GM21381 (cell line): Measurements from ENCODE around the gene TBC1D5.
"Not testable (repeated sequence)": the region's sequence is repeated elsewhere in the genome, so short reads cannot be mapped to it uniquely, and the experiment has no call there.

Experiments used
- ATAC-seq: cut with Tn5 transposase; IDR thresholded peaks from one replicate; pipeline ENCODE4 v1.9.1; 2021; ENCODE audit warnings: mild to moderate bottlenecking, moderate library complexity; ENCODE audit not compliant: unreplicated experiment

TBC1D5 gene

DNA sequence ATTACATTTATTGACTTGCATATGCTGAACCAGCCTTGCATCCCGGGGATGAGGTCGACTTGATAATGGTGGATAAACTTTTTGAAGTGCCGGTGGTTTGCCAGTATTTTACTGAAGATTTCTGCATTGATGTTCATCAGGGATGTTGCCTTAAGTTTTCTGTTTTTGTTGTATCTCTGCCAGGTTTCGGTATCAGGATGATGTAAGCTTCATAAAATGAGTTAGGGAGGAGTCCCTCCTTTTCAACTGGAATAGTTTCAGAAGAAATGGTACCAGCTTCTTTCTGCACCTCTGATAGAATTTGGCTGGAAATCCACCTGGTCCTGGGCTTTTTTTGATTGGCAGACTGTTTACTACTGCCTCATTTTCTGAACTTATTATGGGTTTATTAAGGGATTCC is 250.8 kb downstream of the TBC1D5 start:
- no peak for ATAC-seq

- not testable (repeated sequence) for ATAC-seq
These were observed 251.2 kb downstream of the TBC1D5 start for GRCh38 chr3:17491190-17491589.

GRCh38 chr3:17489139-17489538 is 253.3 kb downstream of the TBC1D5 start:
- no peak for ATAC-seq

GRCh38 chr3:17481116-17481515 is 261.3 kb downstream of the TBC1D5 start:
- no peak for ATAC-seq

DNA sequence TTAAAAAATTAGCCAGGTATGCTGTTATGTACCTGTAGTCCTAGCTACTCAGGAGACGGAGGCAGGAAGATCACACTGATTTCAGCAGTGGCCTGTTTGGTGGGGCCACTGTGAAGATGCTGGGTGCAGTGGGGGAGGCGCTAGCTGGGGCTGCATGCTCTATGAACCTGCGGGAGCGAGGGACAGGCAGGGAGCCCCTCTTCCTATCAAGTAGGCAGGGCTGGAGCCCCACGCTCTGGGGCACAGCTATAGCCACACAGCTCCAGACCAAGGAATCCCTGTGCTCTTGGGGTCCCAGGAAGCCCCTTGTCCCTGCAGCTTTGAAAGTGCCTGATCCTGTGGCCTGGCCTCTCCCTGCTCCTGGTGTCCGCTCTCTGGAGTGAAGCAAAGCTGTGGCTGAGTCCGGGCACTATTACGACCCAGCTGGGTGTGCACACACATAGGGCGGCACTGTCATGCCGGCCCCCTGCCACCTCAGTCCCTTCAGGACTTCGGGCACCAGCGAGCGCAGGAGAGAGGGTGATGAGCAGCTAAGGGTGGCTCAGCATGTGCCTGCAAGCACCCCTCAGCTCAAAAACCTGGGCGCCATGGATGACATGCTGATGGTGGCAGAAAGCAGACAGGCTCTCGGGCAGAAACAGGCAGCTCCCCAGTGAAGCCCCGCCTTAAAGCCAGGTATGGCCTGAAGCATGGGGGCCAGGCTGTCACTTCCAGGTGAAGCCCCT is 262.6 kb downstream of the TBC1D5 start:
- ATAC-seq, result no peak

- no peak for ATAC-seq
These were observed 263.8 kb downstream of the TBC1D5 start for GRCh38 chr3:17478673-17479072.

DNA sequence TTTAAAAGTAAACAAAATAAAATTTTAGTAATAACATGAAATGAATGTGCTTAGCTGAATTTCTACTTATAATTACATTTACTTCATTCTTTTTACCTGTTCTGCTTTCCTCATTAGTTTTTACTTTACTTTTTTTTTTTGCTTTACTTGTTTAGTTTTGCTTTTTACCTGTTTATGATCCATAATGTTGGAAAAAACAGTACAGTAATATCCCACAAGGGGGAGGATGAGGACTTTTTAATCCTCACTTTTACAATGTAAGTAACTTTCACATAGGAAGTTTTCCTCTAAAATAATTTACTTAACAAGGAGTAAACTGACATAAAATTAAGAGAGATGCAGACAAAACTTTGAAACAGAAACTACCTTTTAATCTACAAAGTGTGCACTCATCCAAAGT is 268.7 kb downstream of the TBC1D5 start:
- no peak for ATAC-seq

DNA sequence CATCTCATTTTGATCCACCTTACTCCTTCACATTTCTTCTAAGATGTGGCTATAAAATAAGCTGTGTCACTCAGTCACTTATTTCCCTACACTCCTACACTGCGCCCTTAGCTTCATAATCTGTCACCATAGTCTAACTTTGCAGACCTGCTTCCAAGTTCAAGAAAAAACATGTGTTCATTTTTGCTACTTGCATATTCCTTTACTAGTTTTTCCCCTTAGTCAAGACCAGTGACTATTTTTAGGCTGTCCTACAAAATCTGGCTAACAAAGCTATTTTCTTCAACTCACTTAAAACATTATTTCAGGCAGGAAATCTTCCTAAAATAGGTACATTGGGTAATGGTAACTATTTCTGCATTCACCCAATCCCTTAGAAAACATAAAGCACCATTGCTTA is 272.5 kb downstream of the TBC1D5 start:
- ATAC-seq, result no peak

DNA sequence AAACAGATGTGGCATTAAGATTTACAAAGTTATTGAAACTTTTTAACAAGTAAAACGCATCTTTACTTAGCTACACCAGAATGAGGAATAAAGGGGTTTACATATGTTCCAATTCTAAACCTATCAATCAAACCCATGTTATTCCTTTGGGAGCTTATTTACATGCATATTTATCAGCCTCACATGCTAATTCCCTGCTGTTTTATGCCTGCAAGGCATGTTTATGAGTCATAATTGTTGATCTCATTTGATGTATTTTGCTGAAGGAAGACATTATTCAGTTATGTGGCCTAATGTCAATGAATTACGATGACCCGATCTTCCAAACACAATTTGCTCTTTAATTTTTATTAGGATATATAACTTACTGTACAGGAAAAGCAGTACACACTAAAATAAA is 272.9 kb downstream of the TBC1D5 start:
- ATAC-seq, result no peak

GRCh38 chr3:17466028-17466427 is 276.4 kb downstream of the TBC1D5 start:
- no peak for ATAC-seq

DNA sequence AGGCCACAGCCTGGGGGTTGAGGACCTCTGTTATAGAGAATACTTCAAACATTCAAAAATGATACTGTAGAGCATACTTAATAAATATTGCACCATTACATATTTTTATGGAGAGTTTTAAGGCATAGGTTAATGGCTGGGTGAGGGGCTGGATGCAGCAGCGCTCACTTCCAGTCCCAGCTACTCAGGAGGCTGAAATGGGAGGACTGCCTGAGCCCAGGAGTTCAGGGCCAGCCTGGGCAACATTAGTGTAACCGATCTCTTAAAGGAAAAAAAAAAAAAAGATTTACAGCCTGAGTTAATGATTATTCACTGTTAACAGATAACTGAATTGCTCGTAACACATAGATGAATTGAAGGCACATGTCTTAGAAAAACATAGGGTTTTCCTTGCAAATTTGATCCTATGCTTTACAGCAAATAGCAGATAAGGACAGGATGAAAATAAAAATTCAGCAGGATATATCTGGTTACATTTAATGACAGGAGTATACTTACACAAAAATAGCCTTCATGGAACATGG is 282.9 kb downstream of the TBC1D5 start:
- no peak for ATAC-seq

- no peak for ATAC-seq
These were observed 285.8 kb downstream of the TBC1D5 start for GRCh38 chr3:17456650-17457049.

GRCh38 chr3:17456046-17456445 is 286.4 kb downstream of the TBC1D5 start:
- no peak for ATAC-seq

DNA sequence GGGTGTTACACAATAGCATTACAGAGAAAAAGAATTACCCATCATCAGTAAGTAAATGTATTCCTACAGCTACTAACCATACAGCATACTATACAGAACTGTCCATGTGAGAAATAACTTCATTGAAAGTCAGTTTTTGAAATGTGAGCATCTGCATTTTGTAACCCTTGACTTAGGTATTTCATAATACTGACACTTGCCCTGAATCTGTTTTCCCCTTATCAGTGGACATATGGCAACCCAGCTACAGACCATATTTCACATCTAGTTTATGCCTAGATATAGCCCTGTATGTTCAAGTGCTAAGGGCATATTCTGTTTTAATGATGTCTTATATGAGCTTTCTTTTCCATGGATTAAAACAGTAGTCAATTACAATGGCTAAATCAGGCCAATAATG is 297.6 kb downstream of the TBC1D5 start:
- ATAC-seq, result no peak

- ATAC-seq, result no peak
These were observed 299.3 kb downstream of the TBC1D5 start for GRCh38 chr3:17443142-17443541.

DNA sequence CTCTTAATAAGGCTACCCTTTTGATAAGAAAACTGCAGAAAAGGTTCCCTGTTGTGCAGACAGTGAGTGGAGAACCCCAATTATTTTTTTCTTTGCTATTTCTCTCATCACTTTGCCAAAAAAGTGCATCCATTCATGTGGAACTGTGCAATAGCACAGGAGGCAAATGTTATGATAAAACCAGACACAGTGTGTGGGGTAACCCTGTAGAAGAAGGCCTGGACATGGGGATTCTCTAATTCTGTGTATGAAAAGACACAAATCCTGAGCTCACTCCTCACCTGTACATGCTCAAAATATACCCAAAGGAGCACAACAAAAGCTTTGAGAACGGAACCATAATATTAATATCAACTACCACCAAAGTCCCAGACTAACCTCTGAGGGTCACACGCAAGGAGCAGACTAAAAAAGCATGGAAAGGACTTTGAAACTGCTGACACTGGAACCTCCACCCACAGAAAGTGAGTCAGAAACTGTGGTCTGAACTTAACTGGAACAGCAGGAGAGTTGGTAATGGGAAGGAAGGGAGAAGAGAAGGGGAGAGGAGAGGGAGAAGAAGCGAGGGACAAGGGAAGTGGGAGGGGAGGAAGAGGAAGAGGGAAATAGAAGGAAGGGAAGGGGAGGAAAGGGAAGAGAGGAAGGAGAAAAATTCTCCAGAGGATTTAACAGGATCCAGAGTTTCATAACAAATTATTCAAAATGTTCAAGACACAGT is 299.9 kb downstream of the TBC1D5 start:
- ATAC-seq, result no peak

DNA sequence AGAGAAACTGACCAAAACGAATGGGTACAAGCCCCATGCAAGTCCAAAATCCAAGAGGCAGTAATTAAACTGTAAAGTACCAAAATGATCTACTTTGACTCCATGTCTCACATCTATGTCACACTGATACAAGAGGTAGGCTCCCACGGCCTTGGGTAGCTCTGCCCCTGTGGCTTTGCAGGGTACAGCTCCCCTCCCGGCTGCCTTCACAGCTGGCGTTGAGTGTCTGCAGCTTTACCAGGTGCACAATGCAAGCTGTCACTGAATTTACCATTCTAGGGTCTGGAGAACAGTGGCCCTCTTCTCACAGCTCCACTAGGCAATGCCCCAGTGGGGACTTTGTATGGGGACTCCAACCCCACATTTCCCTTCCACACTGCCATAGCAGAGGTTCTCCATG is 308.6 kb downstream of the TBC1D5 start:
- ATAC-seq, result no peak

GRCh38 chr3:17432236-17432635 is 310.2 kb downstream of the TBC1D5 start:
- no peak for ATAC-seq

GRCh38 chr3:17431484-17432045 is 310.9 kb downstream of the TBC1D5 start:
- ATAC-seq, result no peak

- ATAC-seq, result no peak
These were observed 311.4 kb downstream of the TBC1D5 start for GRCh38 chr3:17431004-17431403.

GRCh38 chr3:17430582-17430981 is 311.8 kb downstream of the TBC1D5 start:
- ATAC-seq, result no peak
